Coronary artery (tissue), 2 donors: ENCODE data around the gene MCU.
A peak's percentile ranks its signal among the peaks of the same experiment; 100 is the strongest.
"Not testable (repeated sequence)": the region's sequence is repeated elsewhere in the genome, so short reads cannot be mapped to it uniquely, and the experiment has no call there.

ENCODE experiments used
- DNase-seq: peaks from one replicate; pipeline ENCODE4 v3.0.0-alpha.2; 2017; ENCODE audit warnings: low spot score
- H3K27ac ChIP-seq, 2 donors: fragments of 200-600 bp; sonication (generic); one replicate each; pipeline ENCODE4 v1.5.1; 2016 to 2019
- H3K4me3 ChIP-seq: fragments of 200-600 bp; sonication (generic); 2 replicates; pipeline ENCODE4 v1.5.1; 2016; ENCODE audit warnings: mild to moderate bottlenecking, moderate library complexity
- CTCF ChIP-seq: fragments of 200-600 bp; sonication (generic); IDR thresholded peaks from one replicate; pipeline ENCODE4 v1.5.1; 2019; ENCODE audit warnings: antibody characterized with exemption

The MCU gene

GRCh38 chr10:72694476-72695369 lies 2.8 kb downstream of the MCU start:
- H3K4me3 ChIP-seq: peak overlapping the region; percentile 43
- TF ChIP-seq CTCF: no peak
- no peak for DNase-seq

GRCh38 chr10:72695496-72695895 lies 3.6 kb downstream of the MCU start:
- no peak for DNase-seq
- no peak for TF ChIP-seq CTCF
- Histone ChIP-seq H3K4me3 (peak overlapping the region; percentile 43), H3K27ac (peak overlapping the region in 1 of 2 donors; percentile 39)

More at GRCh38 chr10:72694476-72695369, 2.8 kb downstream of the MCU start:
- H3K27ac ChIP-seq: peak overlapping the region; percentile 16 to 39

- Histone ChIP-seq H3K4me3 (no peak overlapping the region), H3K27ac (no peak overlapping the region)
- TF ChIP-seq CTCF: no peak
- no peak for DNase-seq
Observed at GRCh38 chr10:72697716-72698115, 5.8 kb downstream of the MCU start.

- Histone ChIP-seq H3K27ac (peak overlapping the region; percentile 62 to 73), H3K4me3 (peak overlapping the region; percentile 21)
- DNase-seq: not testable (repeated sequence)
Observed at GRCh38 chr10:72702465-72702864, 10.5 kb downstream of the MCU start.

GRCh38 chr10:72702868-72703581 lies 11.1 kb downstream of the MCU start:
- TF ChIP-seq CTCF: no peak
- Histone ChIP-seq H3K4me3 (peak overlapping the region; percentile 21), H3K27ac (peak overlapping the region; percentile 62 to 73)
- DNase-seq: no peak

- no peak for TF ChIP-seq CTCF
- H3K4me3 ChIP-seq: no peak overlapping the region
- H3K27ac ChIP-seq: peak overlapping the region in 1 of 2 donors; percentile 31
- DNase-seq: no peak
Observed at GRCh38 chr10:72704117-72704516, 12.2 kb downstream of the MCU start.

- no peak overlapping the region for H3K4me3 ChIP-seq
- no peak for DNase-seq
- no peak for TF ChIP-seq CTCF
- peak overlapping the region; percentile 45 to 76 for H3K27ac ChIP-seq
Observed at GRCh38 chr10:72709041-72709440, 17.1 kb downstream of the MCU start.
